Stimulated activated CD4-positive, alpha-beta T cell treated with anti-CD3 and anti-CD28 coated beads, Interleukin-15, amount 100 ng/mL, for 48 hours (primary cell): ENCODE results near the gene SLC26A8.

ENCODE experiments used
- DNase-seq, 2 donors: peaks; one replicate each; pipeline ENCODE4 v3.0.0-alpha.2; 2020; ENCODE audit warnings: low read depth in 2 of 2

The SLC26A8 gene, protein sequence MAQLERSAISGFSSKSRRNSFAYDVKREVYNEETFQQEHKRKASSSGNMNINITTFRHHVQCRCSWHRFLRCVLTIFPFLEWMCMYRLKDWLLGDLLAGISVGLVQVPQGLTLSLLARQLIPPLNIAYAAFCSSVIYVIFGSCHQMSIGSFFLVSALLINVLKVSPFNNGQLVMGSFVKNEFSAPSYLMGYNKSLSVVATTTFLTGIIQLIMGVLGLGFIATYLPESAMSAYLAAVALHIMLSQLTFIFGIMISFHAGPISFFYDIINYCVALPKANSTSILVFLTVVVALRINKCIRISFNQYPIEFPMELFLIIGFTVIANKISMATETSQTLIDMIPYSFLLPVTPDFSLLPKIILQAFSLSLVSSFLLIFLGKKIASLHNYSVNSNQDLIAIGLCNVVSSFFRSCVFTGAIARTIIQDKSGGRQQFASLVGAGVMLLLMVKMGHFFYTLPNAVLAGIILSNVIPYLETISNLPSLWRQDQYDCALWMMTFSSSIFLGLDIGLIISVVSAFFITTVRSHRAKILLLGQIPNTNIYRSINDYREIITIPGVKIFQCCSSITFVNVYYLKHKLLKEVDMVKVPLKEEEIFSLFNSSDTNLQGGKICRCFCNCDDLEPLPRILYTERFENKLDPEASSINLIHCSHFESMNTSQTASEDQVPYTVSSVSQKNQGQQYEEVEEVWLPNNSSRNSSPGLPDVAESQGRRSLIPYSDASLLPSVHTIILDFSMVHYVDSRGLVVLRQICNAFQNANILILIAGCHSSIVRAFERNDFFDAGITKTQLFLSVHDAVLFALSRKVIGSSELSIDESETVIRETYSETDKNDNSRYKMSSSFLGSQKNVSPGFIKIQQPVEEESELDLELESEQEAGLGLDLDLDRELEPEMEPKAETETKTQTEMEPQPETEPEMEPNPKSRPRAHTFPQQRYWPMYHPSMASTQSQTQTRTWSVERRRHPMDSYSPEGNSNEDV

GRCh38 chr6:36023996-36024795 lies at the start of gene SLC26A8:
Gene SLC26A8, minus strand, starts transcription at chr6:36024641. Its CDS starts 4,934 bp downstream, at chr6:36019707.
- DNase-seq: no peak

- no peak for DNase-seq
These were observed 49.1 kb upstream of the SLC26A8 start for GRCh38 chr6:36073587-36073986.

DNA sequence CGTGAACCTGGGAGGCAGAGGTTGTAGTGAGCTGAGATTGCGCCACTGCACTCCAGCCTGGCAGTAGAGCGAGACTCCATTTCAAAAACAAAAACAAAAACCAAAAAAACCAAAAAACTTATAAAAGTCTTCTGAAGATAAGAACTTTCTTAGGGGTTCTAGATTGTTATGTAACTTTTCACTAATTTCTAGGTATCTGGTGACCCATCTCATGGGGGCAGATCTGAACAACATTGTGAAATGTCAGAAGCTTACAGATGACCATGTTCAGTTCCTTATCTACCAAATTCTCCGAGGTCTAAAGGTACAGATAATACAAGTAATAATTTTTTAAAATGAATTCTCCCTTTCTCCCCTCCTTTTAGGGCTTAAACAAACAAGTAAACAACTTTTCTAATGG lies 48.2 kb upstream of the SLC26A8 start:
- no peak for DNase-seq

DNA sequence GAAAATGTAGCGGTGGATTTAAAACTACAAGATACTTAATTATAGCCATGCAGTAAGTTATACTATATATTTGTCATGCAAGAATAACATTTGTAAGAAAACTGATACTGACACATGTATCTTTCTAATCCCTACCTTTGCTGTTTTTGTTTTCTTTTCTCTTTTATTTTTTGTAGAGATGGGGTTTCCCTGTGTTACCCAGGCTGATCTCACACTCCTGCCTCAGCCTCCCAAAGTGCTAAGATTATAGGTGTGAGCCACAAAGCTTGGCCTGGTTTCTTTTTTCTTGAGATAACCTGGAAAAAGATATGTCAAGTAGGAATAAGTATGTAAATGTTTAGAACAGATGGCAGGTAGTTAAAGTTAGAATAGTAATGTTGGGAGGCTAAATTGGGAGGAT lies 47.3 kb upstream of the SLC26A8 start:
- no peak for DNase-seq

GRCh38 chr6:36071281-36071680 lies 46.8 kb upstream of the SLC26A8 start:
- no peak for DNase-seq

DNA sequence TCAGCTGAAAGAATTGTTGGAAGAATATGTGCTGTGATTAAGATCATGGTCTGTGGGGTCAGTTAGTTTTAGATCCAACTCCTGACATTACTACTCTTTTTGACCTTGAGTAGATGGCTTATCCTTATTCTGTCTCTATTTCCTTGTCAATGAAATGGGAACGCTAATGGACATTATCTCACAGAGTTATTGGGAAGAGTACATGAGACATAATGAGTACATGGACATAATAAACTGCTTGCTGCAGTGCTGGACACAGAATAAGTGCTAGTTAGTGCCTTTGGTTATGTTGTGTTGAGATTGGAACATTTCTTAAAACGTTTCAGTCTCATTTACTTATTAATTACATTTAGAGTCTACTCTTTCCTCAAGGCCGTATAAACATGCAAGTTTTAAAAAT lies 45.8 kb upstream of the SLC26A8 start:
- DNase-seq: no peak

- no peak for DNase-seq
These were observed 45.1 kb upstream of the SLC26A8 start for GRCh38 chr6:36069573-36069972.

DNA sequence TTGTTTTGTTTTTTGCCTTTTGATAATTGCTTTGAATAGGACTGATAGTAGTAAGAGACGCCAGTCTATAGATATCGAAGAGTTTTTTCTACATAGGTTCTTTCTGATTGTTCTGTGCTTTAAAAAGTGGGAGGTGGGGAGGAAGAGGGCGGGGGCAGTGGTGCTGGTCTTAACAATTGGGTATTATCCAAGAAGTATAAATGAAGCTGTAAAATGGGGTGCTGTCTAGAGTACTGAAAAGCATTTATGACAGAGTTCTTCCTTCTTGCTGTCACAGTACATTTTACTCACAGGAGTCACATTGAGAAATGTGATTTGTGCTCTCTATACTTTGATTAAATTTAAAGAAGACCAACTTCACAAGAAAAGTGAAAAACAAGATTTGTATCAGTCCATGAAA lies 44.1 kb upstream of the SLC26A8 start:
- no peak for DNase-seq

GRCh38 chr6:36068012-36068392 lies 43.6 kb upstream of the SLC26A8 start:
- no peak for DNase-seq

DNA sequence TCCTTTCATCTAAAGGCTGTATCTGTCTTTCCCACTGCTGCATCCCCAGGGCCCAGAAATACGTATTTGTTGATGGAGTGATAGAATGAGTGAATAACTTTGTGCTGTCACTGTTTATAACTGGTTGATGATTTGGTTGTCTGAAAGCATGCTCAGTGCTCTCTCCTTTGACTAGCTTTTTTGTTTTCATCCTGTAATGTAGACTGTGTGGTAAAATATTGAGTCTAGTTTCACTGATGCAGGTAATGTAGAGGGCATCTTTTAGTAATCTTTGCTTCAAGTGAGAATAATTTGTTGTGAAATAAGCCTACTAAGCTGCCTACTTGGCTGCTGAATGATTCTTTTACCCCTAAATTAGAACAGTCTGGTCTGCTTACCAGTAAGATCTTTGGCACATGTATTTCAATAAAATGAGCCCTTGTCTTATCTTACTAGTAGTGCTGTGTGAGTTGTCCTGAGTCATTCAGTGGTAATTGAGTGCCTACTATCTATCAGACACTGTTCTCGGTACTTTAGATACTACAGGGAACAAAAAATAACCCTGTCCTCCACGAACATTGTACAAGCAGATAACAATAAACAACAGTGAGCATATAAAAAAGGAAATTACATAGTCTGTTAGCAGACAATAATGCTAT lies 43.1 kb upstream of the SLC26A8 start:
- no peak for DNase-seq

DNA sequence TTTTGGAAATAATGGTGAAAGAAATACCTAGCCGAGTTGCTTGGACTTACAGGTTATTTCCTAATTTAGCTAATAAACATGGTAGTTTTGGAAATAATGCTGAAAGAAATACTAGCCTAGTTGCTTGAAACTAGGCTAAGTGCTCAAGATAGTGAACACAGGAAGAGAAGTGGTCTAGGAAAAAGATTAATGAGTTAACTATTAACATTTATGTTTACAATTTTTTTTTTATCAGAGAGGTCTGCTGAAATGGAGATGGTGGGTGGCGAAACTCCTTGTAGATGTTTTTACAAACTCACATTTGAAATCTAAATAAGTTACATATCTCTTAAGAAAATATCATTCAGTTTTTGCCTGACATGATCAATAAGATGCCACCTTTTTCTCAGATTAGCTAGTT lies 42.4 kb upstream of the SLC26A8 start:
- DNase-seq: no peak

GRCh38 chr6:36065916-36066315 lies 41.5 kb upstream of the SLC26A8 start:
- no peak for DNase-seq

DNA sequence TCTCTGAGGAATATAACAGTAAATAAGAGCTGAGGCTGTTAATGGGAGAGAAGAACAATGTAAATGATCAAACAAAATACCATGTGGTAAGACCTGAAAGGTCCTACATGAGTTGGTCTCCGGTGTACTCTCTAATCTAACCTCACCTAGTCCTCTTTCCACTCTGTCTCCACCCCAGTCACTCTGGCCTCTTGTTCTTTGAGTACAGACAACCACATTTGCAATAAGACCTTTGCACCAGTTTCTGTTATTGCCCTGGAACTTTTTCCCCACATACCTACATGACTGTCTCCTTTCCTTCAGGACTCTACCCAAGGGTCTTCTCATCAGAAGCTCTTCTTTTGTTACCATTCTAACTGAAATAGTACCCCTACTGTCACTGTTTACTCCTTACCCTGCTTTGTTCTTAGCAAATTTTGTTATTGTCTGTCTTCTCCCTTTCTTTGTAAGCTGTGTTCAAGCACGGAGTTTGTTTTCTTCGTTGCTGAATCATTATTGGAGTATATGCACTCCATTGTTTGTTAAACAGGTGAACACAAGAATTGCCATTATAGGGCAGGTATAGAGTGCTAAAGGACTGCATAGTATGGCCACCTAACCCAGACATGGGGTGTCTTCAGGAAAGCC lies 40.4 kb upstream of the SLC26A8 start:
- no peak for DNase-seq

DNA sequence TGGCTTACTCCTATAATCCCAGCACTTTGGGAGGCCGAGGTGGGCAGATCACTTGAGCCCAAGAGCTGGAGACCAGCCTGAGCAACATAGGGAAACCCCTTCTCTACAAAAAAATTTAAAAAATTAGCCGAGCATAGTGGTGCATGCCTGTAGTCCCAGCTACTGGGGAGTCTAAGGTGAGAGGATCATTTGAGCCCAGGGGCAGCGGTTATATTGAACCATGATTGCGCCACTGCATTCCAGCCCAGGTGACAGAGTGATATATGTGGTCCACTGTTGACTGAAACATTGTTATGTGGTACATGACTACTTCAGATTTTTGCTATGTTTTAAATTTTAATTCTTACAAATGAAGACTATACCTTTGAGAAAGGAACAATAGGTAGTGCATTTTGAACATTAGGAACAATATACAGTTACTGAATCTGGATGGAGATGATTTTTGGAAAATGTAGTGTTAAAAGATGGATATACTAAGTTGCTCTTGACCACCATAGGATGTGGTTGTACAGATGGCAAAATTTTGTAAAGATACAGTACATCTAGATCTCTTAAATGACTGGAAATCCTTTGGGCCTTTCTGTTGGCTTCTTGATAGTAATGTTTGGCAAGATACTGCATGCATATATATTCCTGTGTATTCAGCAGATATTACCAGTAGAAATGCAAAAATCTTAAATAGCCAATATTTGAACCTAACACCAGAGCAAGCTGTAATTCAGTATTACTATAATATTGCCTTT lies 39.0 kb upstream of the SLC26A8 start:
- DNase-seq: no peak

GRCh38 chr6:36062247-36062646 lies 37.8 kb upstream of the SLC26A8 start:
- DNase-seq: no peak

GRCh38 chr6:36061236-36061635 lies 36.8 kb upstream of the SLC26A8 start:
- DNase-seq: no peak

DNA sequence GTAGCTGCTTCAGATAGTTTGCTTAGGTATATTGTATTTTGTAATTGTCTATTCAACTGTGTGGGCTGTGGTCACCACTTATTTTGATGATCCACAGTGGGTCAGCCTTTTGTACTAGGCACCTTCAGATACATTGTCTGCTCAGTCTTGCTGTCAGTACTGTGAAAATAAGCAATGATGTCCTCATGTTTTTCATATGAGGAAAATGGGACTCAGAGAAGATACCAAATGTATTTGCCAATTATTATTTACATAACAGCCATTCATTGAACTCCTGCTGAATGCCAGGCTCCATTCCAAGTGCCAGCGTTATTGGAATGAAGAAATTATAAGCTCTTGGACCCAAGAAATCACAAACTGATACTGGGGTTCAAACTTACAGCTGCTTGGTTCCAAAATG lies 31.7 kb upstream of the SLC26A8 start:
- no peak for DNase-seq

DNA sequence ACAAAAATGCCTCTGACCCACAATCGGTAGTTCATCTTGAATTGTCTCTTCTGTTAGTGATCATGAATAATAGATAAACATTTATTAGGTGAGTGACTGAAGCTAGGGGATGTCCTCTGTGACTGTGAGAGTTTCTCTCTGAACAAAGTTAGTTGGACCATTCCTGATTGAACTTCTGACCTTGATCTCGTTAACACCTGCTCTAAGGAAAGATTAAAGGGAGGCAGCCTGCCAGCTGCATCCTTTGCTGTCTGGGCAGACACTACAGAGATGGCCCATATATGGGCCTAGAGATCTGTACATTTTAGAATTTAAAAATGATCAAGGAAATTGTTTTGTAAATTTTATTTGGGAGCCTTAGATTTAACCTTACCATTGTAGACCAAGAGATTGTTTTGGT lies 30.5 kb upstream of the SLC26A8 start:
- DNase-seq: no peak

DNA sequence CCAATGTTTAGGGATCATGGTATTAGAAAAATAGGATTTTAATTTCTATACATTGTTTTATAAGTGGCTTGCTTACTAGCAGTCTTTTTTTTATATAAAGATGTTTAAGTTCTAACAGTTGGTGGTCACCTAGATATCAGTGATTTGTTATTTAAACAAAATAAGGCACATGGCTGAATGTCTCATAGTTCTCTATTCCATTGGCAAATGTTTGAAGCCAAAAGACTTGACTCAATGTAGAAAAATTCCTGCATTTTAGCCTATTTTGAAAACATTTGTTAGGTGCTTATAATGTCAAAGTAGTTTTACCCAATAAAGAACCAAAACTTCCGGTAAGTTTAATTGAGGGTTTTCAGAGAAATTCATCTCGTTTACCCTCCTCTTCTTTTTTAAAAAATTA lies 30.0 kb upstream of the SLC26A8 start:
- DNase-seq: no peak

DNA sequence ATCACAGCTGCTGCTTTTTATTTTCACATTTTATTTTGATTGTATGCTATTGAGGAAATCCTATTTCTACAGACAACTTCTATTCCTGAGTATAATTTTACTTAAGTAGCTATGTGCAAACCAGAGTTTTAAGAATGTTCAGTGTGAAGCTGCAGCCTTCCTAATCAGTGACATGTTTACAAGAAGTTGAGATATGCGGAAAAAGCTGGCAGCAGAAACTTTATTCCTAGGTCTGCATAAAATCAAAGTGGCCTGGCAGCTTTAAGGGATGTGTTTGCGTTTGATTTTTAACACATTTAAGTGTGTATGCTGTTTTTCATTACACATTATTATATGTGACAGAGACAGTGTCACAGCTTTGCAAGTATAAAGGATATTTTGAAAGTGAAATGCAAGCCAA lies 29.4 kb upstream of the SLC26A8 start:
- DNase-seq: no peak
